GM06990 (cell line): ENCODE data around the gene NFIA.

Experiments used
- DNase-seq: peaks from one replicate; pipeline ENCODE4 v3.0.0-alpha.2; 2011; ENCODE audit not compliant: insufficient read length; ENCODE audit errors: extremely low read depth
- H3K27me3 ChIP-seq: replicated peaks from 2 replicates; pipeline ENCODE4 v1.6.0; 2011; ENCODE audit warnings: low read length; ENCODE audit not compliant: control insufficient read depth, insufficient read depth
- H3K36me3 ChIP-seq: 2 replicates; pipeline ENCODE4 v1.5.1; 2011; ENCODE audit warnings: low read length; ENCODE audit not compliant: control insufficient read depth, insufficient read depth
- H3K4me3 ChIP-seq: replicated peaks from 2 replicates; pipeline ENCODE4 v1.5.1; 2011; ENCODE audit warnings: low read depth, mild to moderate bottlenecking, control low read depth, low read length
- TF ChIP-seq, protein P1 (sequence below): IDR thresholded peaks from 2 replicates; pipeline ENCODE4 v1.5.1; 2011; ENCODE audit warnings: low read length, control low read depth, mild to moderate bottlenecking, inconsistent platforms; ENCODE audit not compliant: insufficient read depth, poor library complexity, severe bottlenecking

NFIA gene

DNA sequence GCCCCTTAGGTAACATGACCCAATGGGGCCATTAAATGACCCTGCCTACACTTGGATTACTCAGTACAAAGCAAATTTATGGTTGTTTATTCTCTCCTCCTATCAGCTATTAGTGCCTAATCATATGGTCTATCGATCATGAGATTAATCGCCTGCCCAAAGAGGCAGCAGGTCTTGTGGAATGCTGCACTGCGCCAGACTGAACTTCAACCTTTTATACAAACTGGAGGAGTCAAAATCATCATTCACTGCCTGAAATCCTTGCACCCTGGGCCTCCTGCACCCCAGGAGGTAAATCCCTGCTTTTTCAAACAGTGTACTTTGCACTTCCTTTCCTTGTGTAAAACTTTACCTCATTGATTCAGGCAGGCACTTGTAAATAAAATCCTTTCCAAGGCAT, 69.7 kb downstream of the NFIA start:
- Histone ChIP-seq H3K4me3 (no peak overlapping the region), H3K36me3 (no peaks in the 10 kb centered on the region), H3K27me3 (no peaks in the 10 kb centered on the region)
- TF ChIP-seq, protein P1, sequence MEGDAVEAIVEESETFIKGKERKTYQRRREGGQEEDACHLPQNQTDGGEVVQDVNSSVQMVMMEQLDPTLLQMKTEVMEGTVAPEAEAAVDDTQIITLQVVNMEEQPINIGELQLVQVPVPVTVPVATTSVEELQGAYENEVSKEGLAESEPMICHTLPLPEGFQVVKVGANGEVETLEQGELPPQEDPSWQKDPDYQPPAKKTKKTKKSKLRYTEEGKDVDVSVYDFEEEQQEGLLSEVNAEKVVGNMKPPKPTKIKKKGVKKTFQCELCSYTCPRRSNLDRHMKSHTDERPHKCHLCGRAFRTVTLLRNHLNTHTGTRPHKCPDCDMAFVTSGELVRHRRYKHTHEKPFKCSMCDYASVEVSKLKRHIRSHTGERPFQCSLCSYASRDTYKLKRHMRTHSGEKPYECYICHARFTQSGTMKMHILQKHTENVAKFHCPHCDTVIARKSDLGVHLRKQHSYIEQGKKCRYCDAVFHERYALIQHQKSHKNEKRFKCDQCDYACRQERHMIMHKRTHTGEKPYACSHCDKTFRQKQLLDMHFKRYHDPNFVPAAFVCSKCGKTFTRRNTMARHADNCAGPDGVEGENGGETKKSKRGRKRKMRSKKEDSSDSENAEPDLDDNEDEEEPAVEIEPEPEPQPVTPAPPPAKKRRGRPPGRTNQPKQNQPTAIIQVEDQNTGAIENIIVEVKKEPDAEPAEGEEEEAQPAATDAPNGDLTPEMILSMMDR = no peak
- no peak for DNase-seq

DNA sequence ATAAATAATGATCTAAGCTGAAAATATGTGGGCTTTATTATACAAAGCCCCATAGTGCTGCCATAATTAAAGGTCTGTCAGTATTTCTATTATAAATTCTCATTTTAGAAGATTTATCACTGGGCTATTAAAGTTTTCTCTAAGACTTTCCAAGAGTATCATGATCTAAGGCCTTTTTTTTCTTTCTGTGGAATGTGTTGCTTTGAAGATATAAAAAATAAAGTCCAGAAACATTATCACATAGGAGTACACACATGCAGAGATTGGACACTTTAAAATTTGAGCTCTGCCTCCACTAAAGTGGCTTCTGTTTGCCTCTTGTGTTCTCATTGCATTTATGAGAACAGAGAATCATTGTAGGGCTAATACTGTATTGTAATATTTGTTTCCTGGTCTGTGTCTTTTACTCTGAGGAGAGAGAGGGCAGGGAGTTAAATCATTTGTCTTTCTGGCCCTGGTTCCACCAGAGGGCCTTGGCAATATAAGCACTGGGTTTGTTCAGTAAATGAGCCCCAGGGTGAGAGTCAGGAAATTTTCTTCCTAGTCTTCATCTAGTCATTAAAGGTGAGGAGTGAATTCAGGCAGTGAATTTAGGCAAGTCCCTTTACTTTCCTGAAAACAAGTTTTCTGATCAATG, 70.2 kb downstream of the NFIA start:
- DNase-seq = no peak
- Histone ChIP-seq H3K27me3 (no peaks in the 10 kb centered on the region), H3K4me3 (no peak overlapping the region), H3K36me3 (no peaks in the 10 kb centered on the region)
- TF ChIP-seq, protein P1 = no peak

DNA sequence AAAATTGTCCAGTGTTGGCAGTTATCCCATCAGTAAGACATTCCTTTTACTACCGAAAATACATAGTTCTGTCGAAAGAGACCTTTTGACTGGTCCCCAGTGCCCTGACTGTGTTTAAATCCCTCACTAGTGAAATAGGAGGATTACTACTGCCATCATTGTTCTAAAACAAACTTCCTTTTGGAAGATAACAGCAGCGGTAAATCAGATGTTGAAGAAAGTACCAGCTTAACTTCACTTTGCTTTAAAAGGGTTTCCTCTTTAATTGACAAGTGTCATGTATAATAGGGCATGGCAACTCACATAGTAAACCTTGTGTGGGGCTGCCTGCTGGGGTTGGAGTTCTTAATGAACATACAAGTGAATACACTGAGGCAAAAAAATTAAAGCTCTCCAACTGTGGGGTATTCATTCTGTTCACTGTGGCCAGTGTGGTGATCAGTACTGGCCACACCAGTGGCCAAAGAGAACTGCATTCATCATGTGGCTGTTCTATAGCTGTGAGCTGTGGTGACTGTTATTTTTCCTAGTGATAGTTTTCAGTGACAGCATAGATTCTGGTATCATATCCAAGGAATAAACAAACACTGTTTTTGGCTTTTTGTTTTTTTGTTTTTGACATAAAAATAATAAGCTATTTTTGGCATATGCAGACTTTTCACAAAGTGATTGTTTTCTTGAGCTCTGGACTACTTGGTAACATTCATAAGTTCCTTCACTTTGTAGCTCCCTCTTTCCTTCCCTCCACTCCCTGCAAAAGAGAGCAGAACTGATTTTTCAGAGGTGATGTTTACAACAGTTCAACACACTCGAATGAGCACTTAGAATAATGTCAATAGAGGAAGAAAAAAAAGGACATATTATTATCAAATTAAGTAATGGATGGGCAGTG, 74.5 kb downstream of the NFIA start:
- no peaks in the 10 kb centered on the region for H3K27me3 ChIP-seq
- TF ChIP-seq, protein P1 = no peak
- H3K4me3 ChIP-seq = no peak overlapping the region
- H3K36me3 ChIP-seq = no peaks in the 10 kb centered on the region
- DNase-seq = no peak

DNA sequence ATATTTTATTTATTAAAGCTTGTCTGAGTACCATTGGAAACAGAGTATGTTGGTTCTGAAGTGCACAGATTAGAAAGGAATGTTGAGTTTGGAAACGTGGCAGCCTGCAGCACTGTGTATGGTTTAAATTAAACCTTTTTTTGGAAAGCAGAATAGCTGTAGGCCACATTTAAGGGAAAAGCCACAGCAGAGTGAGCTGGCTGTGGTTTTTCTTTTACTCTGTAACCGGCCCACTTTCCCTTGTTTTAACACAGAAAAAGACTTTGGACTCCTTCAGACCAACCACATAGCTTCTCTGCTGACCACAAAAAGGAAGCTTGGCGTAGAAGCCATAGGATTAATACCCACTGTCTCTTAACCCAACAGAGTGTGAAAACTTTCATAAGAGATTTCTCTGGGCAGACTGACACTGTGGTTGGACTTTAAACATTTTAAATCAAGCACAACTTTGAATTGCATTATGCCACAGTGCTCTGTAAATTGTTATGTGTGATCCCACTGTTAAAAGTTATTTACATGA, 75.2 kb downstream of the NFIA start:
- Histone ChIP-seq H3K4me3 (no peak overlapping the region), H3K36me3 (no peaks in the 10 kb centered on the region), H3K27me3 (no peaks in the 10 kb centered on the region)
- TF ChIP-seq, protein P1 = no peak
- no peak for DNase-seq

DNA sequence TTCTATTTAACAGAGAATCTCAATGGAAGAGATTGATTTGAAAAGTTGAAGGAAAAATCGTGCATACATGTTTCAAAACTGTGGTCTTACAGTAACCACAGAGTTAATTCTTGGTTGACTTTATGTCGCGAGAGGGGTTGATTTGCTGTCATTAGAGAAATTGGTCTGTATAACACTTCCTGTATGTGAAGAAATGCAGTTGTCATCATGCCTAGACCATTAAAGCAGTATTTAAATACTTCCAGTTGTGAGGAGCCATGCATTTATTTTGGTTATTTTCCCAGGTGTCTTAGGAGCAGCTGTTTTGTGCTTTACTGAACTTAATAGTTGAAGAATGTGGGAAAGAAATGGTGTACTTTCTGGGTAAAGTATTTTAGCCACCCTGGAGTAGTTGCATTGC, 76.2 kb downstream of the NFIA start:
- DNase-seq = no peak
- Histone ChIP-seq H3K4me3 (no peak overlapping the region), H3K36me3 (no peaks in the 10 kb centered on the region), H3K27me3 (no peaks in the 10 kb centered on the region)
- TF ChIP-seq, protein P1 = no peak
